Measurements from ENCODE around the gene PRG2. TPM values are rescaled to one million over a fixed set of nuclear protein-coding genes. Genes with fewer than 3 reads are reported as not detected.
"Not testable (repeated sequence)": the region's sequence is repeated elsewhere in the genome, so short reads cannot be mapped to it uniquely, and the experiment has no call there.

PRG2 gene
- total RNA-seq, 1 experiment from 2014 or later, result not detected

DNA sequence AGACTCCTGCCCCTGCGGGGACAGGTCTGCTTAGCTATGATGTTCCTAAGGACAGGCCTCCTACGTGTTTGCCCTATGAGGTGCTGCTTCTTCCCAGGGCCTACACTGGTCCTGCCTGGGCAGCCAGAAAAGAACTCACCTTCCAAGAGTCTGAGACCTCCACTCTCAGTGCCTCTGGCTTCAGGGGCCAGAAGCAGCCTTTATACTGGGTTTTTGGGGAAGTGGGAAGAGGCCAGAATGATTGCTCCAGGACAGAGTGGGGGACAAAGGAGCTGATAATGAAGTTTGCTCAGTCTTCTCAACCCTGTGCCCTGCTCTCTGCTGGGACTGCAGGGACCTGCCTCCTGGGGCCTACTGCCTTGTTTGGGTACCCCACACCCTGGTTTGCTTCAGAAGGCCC, 9.5 kb downstream of the PRG2 start, which contains the start of gene PRG3:
Gene PRG3, minus strand, starts transcription at position 176 of the 400 bp plus-strand sequence. CDS start 442 bp downstream, outside the sequence.
- in situ Hi-C loops (cut with HindIII; ENCODE audit: low pct_unique_long_range_greater_than_20kb, low sequenced_read_pairs), result no loop called here
- DNase-seq (ENCODE audit: low read depth, low spot score), result no peak

DNA sequence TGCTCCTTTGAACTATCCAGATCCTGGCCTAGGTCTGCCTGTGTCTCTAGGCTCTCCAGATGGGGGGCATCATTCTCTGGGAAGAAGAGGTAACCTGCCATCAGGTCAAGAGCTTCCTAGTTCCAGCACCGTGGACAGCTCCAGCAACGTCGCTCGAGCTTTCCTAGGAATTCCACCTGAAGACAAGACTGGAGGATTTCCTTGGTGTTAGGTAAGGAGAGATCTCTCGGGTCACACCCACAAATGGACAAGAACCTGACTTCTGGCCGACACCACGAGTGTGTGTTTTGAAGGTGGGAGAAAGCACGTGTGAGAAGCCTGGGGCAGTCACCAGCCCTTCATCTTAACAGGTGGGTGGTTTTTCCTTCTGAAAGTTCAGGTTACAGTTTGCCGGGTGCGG, 10.7 kb downstream of the PRG2 start:
- no peak for DNase-seq (ENCODE audit: low read depth, low spot score)
- in situ Hi-C loops (cut with HindIII; ENCODE audit: low pct_unique_long_range_greater_than_20kb, low sequenced_read_pairs), result no loop called here

DNA sequence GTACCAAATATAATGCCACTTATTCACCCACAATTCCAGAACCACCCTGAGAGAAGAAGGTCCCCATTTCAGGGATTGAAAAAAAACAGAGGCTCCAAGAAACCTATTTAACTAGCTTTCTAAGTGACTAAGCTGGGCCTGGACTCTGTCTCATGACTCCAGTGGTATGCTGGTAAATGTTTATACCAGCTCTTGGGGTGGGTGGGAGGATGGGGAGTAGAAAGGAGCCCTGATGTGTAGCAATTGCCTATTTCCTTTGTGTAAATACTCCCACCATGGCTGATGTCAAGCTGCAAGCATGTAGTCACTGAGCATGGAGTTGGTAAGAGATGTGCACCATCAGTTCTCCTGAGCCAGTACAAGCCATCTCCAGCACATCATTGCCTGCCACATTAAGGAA, 12.3 kb downstream of the PRG2 start:
- in situ Hi-C loops (cut with HindIII; ENCODE audit: low pct_unique_long_range_greater_than_20kb, low sequenced_read_pairs), result no loop called here
- no peak for DNase-seq (ENCODE audit: low read depth, low spot score)

DNA sequence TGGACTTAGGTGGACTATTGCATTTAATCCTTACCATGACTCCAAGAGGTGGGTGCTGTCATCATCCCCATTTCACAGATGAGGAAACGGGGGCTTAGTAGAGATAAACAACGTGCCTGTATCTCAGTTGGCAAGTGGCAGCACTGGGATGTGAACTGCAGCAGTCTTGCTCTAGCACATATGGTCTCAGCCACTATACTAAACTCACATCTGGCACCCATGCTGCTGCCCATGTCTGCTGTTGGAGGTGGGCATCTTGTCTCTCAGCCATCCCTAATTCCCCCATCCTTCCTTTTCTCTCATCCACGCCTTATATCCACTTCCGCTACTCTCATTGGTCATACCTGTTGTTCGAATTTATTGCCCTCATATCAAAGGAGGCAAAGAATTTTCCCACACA, 13.3 kb downstream of the PRG2 start:
- in situ Hi-C loops (cut with HindIII; ENCODE audit: low pct_unique_long_range_greater_than_20kb, low sequenced_read_pairs), result no loop called here
- no peak for DNase-seq (ENCODE audit: low read depth, low spot score)

DNA sequence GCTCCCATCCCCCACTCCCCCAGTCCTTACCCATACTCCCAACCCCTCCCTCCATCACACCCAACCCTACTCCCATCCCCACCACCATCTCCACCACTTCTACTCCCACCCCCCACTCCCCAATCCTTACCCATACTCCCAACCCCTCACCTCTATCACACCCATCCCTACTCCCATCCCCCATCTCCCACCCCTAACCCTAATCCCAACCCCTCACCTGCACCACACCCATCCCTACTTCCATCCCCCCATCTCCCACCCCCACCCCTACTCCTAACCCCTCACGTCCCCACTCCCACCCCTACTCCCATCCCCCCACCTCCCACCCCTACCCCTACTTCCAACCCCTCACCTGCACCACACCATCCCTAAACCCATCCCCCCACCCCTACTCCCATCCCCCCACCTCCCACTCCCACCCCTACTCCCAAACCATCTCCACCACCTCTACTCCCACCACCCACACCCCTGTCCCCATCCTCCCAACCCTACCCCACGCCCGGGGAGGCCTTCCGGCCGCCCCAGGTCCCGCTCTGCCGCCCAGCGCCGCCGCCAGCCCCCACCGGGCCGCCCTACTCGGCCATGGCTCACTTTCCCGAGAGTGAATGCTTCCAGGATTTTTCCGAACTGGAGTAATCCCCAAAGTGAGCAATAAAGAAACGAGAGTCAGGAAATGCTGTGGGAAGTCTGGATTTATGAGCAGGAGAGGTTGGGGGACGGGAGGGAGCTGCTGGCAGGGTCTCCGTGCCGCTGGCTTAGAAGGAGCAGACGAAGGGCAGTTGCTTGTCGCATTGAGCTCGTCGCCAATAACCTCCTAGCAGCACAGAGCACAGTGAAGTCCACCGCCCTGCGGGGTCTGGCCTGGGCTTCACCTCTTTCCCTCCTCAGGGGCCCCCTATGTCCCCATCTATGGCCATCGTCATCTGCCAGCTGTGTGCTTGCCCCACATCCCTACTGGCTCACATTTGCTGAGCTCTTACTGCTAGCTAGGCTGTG, 14.1 kb downstream of the PRG2 start:
- no peak for DNase-seq (ENCODE audit: low read depth, low spot score)
- in situ Hi-C loops (cut with HindIII; ENCODE audit: low pct_unique_long_range_greater_than_20kb, low sequenced_read_pairs), result no loop called here

DNA sequence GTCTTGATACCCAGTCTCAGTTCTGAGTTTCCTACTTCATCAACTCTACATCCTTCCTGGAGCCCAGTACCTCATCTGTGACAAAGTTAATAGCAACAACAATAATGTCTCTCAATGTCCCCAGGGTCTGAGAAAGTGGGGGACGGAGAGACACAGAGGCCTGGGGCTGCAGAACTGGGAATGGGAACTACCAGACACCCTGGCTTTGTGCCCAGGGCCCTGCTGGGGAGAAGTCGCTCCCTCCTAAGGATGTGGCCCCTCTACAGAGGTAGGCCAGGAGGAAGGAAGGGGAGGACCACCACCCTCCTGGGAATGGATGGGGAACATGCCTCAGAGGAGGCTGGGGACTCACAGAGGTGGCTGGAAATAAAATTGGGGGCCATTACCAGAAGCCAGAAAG, 15.0 kb downstream of the PRG2 start:
- DNase-seq (ENCODE audit: low read depth, low spot score), result no peak
- in situ Hi-C loops (cut with HindIII; ENCODE audit: low pct_unique_long_range_greater_than_20kb, low sequenced_read_pairs), result no loop called here

DNA sequence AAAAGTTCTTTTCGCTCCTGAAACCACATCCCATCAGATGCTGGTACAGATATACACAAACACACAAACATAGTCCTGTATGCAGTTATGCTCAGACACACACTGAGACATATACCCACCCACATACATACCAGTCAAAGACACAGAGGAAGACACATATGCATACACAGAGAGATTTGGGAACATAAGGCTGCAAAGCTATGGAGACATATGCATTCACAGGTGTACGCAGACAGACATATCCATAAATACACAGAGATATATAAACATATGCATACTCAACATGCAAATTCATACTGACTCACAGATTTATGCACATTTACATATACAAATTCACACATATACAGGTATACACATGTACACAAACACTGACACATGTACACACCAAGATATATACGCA, 15.5 kb downstream of the PRG2 start:
- no peak for DNase-seq (ENCODE audit: low read depth, low spot score)
- in situ Hi-C loops (cut with HindIII; ENCODE audit: low pct_unique_long_range_greater_than_20kb, low sequenced_read_pairs), result no loop called here

DNA sequence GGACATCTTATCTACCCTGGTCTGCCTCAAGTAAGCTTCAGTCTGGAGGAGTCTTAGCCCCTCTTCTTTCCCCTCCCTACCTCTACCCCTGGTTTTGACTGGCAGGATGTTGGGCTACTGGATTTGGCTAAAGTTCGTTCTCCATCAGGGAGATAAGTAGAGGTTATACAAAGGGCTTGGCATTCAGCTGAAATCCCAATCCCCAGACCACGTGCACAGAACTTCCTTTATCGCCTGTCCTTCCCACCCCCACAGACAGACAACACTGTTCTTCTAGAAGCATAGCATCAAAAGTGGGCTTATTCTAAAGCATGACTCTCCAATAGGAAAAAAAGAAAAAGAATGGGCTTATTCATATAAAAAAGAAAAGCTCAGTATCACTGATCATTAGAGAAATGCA, 17.3 kb downstream of the PRG2 start:
- peak; percentile 51 for DNase-seq (ENCODE audit: low read depth, low spot score)
- in situ Hi-C loops (cut with HindIII; ENCODE audit: low pct_unique_long_range_greater_than_20kb, low sequenced_read_pairs), result no loop called here

DNA sequence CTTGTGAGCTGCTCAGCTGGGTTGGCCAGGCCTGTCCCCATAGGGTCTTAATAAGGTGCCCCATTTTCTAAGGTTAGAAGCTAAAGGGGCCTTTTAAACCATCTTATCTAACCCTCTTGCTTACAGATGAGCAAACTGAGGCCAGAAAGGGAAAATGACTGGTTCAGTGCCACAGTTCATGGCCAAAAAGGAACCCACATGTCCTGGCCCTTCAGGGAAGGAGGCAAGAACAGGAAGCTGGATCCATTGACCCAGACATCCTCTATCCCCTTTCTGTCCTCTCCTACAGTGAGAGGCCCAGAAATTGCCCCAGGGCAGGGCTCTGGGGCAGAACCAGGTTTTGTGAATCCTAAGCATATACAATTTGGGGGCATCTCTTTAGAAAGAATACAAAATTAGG, 19.5 kb downstream of the PRG2 start:
- DNase-seq (ENCODE audit: low read depth, low spot score), result no peak
- in situ Hi-C loops (cut with HindIII; ENCODE audit: low pct_unique_long_range_greater_than_20kb, low sequenced_read_pairs), result no loop called here

DNA sequence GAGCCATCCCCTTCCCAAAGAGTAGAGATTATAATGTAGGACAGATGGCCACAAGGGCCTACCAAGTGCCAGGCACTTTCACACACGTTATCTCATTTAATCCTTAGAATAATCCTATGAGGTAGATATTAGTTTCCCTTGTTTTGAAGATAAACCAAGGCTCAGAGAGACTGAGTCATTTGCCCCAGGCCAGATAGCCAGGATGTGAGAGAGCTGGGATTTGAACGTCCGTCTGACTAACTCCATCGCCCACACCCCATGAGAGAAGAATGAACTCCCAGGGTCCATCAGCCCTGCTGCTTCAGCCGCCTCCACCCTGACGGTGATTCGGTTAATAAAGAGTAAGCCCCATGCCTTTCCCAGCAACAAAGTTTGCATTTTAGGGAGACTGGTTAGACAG, 20.2 kb downstream of the PRG2 start:
- DNase-seq (ENCODE audit: low read depth, low spot score), result no peak
- in situ Hi-C loops (cut with HindIII; ENCODE audit: low pct_unique_long_range_greater_than_20kb, low sequenced_read_pairs), result no loop called here

DNA sequence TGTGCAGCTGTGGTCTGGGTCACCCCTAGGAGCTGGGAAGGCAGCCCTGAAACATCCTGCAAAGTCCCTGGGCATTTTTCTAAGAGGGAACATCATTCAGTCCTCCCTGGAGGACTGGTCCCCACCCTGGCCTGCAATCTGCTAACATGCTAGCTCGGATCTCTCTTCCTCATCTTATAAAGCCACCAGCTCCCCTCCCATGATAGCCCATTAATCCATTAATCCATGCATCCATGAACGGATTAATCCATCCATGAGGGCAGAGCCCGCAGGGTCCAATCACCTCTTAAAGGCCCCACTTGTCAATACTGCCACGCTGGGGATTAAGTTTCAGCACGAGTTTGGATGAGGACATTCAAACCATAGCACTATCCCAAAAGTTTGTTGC, 21.6 kb downstream of the PRG2 start:
- no peak for DNase-seq (ENCODE audit: low read depth, low spot score)
- in situ Hi-C loops (cut with HindIII; ENCODE audit: low pct_unique_long_range_greater_than_20kb, low sequenced_read_pairs), result no loop called here

DNA sequence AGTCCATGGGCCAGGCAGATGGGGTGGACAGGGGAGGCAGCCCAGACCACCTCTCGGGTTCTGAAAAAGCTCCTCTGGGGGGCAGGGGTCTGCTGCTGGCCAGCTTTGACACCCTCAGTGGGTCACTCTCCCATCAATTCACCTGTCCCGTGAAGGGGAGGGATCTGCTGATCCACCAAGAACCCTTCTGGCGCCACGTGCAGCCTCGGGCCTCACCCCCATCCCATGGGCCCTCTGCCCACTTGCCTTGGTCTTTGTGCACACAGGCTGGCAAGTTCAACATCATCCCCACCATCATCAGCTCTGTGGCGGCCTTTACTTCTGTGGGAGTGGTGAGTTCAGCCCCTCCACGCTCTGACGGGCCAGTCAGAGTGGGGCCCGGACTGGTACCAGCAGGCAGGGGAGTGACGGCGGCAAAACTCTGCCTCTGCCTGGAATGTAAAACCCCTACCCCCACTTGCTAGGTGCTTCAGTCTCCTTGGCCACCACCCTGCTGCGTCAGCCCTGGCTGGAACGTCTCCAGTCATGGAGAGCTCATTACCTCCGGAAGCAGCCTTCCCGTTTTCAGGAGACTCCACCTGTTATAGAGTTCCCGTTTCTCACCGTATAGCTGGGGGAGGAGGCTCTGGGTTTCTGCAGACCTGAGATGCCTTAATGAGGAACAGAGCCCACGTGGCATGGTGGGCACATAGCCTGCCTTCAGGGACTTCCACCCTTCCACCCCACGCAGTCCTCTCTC, 22.2 kb downstream of the PRG2 start:
- in situ Hi-C loops (cut with HindIII; ENCODE audit: low pct_unique_long_range_greater_than_20kb, low sequenced_read_pairs), result no loop called here
- DNase-seq (ENCODE audit: low read depth, low spot score), result no peak

DNA sequence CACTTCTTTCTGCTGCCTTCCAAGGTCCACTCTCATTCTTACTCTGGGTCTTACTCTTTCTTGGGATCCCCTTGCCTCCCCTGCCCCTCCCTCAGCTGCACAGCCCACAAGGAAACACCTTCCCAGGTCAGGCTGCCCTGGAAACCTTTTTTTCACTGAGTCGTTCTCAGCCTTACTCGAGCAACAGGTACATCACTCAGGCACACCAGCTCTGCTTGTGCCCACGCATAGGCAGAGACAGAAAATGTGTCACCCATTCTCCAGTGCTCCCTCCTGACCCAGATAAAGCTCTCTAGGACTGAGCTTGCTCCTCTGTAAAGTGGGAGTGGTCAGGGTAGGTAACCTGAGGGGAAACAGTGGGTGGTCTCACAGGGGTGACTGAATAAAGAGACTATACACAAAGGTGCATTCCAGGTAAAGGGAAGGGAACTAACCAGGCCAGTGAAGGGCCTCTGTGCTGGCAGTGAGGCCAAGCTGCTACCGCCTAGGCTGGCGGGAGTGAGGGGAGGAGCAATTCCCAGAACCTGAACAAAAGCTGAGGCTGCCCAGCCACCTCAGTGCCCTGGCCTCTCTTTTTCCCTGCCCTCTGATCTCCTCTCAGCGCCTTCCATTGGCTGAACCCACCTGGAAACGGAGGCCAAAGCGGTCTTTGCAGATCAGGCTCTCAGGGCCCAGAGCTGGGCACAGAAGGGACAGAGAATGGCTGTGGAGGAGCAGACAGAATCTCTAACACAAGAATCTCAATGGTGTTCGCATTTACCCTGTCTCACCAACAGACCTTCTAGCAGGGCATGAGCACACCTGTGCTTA, 25.4 kb downstream of the PRG2 start:
- DNase-seq (ENCODE audit: low read depth, low spot score), result no peak
- in situ Hi-C loops (cut with HindIII; ENCODE audit: low pct_unique_long_range_greater_than_20kb, low sequenced_read_pairs), result no loop called here

DNA sequence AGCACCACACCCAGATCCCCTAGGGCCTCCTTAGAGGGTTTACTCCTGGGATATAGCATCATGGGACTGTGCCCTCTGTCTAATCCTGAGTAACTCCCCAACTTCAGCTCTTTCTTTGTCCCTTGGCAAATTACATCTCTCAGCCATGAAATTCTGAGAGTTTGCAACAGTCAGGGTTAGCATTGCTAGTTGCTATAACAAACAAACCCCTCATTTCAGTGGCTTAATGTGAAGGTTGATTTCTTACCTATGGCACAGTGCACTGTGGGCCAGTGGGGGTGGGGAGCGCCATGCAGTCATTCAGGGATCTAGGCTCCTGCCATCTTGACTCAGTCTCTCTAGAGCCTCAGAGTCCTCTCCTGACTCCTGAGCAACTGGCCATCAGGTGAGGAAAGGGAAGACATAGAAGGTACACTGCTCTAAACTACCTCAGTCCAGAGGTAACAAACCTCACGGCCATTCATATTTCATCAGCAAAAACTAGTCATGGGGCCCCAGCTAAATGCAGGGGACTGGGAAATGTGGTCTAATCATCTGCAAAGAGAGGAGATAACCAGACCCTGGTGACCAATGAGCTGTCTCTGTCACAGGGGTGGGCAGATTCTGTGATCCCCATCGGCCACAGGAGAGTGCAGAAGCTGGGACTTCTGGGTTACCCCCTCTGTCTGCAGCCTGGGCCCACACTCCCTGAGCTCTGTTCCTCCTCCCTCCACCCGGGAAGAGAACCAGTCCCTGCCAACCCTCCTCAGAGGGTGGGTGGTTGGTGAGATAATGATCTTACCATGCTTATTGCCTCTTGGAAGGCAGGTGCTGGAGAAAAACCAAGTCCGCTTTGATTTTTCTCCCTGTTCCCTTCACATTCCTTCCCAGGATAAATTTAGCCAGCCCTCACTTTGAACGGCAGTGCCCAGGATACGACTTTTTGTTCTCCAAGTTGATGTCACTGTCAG, 27.0 kb downstream of the PRG2 start:
- in situ Hi-C loops (cut with HindIII; ENCODE audit: low pct_unique_long_range_greater_than_20kb, low sequenced_read_pairs), result no loop called here
- DNase-seq (ENCODE audit: low read depth, low spot score), result no peak

DNA sequence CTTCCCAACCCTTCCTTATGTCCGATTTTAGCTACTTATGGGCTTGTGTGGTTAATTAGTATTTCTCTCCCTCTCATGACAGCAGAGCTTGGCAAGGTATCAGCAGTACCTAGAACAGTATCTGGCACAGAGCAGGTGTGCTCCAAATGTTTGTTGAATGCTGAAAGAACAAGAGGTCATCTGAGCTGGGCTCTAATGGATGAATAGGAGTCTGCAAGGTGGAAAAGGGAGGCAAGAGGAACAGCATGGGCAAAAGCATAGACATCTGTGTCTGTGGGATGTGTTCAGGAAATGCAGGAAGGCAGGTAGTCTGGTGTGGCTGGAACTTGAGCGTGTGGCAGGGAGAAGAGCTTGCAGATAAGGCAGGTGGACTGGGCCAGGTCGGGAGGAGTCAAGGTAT, 28.5 kb downstream of the PRG2 start:
- DNase-seq (ENCODE audit: low read depth, low spot score), result no peak
- in situ Hi-C loops (cut with HindIII; ENCODE audit: low pct_unique_long_range_greater_than_20kb, low sequenced_read_pairs), result no loop called here

DNA sequence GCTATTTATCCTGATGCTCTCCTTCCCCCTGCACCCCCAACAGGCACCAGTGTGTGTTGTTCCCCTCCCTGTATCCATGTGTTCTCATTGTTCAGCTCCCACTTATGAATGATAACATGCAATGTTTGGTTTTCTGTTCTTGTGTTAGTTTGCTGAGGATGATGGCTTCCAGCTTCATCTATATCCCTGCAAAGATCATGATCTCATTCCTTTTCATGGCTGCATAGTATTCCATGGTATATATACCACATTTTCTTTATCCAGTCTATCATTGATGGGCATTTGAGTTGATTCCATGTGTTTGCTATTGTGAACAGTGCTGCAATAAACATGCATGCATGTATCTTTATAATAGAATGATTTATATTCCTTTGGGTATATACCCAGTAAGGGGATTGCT, 29.0 kb downstream of the PRG2 start:
- in situ Hi-C loops (cut with HindIII; ENCODE audit: low pct_unique_long_range_greater_than_20kb, low sequenced_read_pairs); DNase-seq (ENCODE audit: low read depth, low spot score): not testable (repeated sequence)

DNA sequence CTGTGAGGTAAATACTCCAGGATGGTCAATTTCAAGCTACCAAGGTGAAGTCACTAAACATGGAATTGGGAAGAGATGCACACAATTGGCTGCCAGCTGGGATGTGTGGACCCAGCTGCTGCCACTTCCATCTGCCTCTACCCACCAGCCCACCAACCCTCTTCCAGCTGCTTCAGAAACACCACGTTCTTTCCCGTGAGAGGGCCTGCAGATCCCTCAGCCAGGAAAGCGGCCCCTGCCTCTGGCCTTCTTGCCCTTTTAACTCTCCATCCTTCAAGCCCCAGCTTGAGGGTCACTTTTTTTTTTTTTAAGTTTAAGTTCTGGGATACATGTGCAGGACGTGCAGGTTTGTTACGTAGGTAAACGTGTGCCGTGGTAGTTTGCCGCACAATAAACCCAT, 29.5 kb downstream of the PRG2 start:
- in situ Hi-C loops (cut with HindIII; ENCODE audit: low pct_unique_long_range_greater_than_20kb, low sequenced_read_pairs), result no loop called here
- DNase-seq (ENCODE audit: low read depth, low spot score), result no peak
